HG02798 (cell line): ENCODE data around the gene PPP2R5C.
"Not testable (repeated sequence)": the region's sequence is repeated elsewhere in the genome, so short reads cannot be mapped to it uniquely, and the experiment has no call there.

Experiments used
- ATAC-seq: cut with Tn5 transposase; IDR thresholded peaks from one replicate; pipeline ENCODE4 v1.9.1; 2021; ENCODE audit warnings: mild to moderate bottlenecking; ENCODE audit not compliant: unreplicated experiment, poor library complexity

The PPP2R5C gene

GRCh38 chr14:101959277-101959676, 197.8 kb downstream of the PPP2R5C start:
- ATAC-seq: no peak

GRCh38 chr14:101960225-101960624, 198.7 kb downstream of the PPP2R5C start:
- no peak for ATAC-seq

DNA sequence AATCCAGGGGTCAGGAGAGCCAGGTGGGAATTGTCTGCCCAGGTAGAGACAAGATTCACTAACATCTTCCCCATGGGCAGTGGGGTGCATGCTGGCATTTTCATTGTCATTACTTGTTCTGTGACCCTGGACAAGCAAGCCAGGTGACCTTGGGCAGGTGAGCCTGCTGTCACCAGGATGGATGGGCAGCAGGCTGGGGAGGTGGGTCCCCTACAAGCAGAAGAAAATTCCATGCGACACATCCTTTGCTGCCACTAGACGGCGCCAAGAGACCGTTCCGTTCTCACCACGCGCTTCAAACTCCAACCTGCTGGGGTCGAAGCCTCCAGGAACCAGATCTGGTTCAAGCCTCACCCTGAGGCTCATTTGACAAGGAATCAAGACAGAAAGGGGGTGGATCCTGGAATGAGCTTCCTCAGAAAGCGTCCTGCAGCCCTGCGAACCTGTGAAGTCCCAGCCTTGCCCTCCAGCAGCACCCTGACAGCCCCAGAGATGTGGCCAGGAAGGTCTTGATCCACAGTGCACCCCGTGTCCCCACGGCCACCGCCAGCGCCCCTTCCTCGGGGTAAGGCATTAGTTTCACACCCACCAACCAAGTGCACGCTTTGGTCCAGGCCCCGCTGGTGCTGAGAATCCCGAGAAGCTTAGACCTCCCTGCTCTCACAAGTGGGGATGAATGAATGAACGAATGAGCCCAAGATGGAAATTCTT, 199.7 kb downstream of the PPP2R5C start:
- ATAC-seq: no peak

GRCh38 chr14:101961746-101962502, 200.4 kb downstream of the PPP2R5C start:
- ATAC-seq: no peak

DNA sequence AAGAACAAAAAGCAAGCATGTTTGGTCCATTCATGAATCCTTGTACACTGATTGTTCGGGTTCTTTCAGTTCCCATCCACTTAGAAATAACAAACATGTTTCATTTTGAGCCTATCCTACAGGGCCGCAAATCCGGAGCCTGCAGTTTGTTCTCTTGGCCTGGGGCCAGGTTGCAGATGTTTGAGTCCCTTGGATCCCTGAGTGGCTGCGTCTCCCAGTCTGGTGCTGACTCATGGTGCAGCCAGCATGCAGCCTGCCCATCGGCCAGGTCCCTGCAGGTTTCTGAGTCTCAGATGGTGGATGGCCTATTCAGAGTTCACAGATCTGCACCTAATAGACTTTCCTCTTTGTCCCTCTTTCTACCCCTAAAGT, 201.0 kb downstream of the PPP2R5C start:
- ATAC-seq: no peak

GRCh38 chr14:101963052-101963451, 201.5 kb downstream of the PPP2R5C start:
- ATAC-seq: no peak

DNA sequence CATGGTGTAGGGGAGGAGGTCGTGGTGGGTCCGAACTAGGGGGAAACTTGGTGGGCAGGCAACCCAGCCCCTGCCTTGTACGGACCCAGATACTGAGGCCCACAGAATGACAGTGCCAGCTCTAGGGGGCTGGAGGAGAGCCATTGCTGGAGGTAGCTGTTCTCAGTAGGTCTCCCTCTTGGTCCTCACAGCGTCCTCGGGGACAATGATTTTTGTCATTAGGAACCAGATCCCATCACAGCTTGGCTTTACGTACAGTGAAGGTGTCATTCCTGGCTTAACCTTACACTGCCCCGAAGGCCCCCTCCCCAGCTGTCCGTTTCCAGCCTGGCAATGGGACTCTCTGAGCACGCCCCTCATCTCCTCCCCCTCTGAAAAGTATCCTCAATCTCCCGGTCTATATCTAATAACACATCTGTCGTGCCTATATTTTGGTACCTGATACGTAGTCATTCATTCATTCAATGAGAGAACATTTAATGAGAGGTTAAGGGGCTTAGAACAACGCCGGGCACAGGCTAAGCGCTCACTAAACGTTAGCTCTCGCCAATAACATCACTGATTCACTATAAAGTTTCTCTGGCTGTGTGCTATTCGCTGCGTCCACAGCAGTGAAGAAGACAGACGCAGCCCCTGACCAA, 202.3 kb downstream of the PPP2R5C start:
- no peak for ATAC-seq

GRCh38 chr14:101964297-101965180, 203.0 kb downstream of the PPP2R5C start, which contains the start of gene DYNC1H1:
DYNC1H1 (plus strand) TSS chr14:101964573; CDS start chr14:101964692, 119 bp downstream.
- ATAC-seq: peak; percentile 89

DNA sequence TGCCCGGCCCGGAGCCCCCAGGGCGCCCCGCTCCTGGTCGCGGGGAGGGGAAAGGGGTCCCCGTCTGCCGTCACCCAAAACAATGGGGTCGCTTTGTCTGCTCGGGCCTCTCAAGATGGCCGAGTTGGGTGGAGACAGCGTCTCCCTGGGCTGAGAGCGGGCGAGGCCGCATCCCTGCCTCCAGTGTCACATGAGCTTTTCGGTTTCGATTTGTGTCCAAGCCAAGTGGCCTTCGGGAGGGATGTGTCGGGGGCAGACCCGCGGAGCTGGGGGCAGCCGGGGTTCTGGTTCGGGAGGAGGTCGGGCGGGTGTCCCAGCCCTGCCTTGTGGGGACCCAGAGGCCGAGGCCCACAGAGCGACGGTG, 203.7 kb downstream of the PPP2R5C start:
- ATAC-seq: peak; percentile 32

GRCh38 chr14:101965770-101966722, 204.5 kb downstream of the PPP2R5C start:
- no peak for ATAC-seq

DNA sequence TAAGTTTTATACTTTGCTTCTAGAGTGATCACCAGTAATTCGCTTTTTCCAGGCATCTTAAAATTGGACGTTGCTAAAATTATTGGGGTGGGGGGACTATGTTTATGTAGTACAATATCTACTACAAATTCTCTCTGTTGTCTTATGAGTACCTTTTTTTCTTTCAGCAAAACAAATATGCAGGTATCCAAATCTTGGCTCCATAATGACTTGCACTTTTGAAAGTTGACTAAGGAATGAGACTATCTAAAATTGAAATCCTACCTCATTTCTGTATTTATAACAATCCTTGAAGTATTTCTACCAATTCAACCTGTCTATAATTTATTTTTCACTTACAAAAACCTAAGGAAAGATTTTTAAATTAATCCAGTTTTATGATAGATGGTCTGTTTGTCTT, 205.2 kb downstream of the PPP2R5C start:
- no peak for ATAC-seq

DNA sequence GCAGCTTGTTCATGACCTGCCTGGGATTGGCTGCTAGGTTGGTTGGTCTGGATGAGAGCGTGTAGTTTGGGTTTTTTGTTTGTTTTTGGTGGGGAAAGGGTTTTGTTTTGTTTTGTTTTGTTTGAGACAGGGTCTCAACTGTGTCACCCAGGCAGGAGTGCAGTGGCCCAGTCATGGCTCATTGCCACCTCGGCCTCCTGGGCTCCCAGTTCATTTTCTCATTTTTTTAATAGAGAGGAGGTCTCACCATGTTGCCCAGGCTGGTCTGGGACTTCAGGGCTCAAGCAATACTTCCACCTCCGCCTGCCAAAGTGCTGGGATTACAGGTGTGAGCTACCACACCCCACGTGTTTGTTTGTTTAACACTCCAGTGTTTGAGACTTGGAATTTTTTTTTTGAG, 206.7 kb downstream of the PPP2R5C start:
- ATAC-seq: no peak

DNA sequence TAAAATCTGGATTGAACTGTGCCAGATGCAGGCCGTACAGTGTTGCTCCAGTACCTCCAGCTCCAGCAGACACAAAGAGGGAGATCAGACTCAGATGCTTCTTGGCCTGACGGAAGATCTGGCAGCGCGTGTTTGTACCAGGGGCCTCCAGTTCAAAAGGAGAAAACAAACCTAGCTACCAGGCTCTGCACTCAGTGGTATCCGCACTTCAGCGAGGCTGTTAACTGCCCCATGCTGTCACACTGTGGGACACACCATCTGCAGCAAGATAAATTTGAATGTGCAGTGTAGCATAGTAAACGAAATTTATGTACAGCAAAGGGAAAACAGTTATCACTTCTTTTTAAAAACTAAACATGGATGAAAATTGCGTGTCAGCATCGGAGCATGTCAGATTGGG, 208.0 kb downstream of the PPP2R5C start:
- ATAC-seq: no peak

DNA sequence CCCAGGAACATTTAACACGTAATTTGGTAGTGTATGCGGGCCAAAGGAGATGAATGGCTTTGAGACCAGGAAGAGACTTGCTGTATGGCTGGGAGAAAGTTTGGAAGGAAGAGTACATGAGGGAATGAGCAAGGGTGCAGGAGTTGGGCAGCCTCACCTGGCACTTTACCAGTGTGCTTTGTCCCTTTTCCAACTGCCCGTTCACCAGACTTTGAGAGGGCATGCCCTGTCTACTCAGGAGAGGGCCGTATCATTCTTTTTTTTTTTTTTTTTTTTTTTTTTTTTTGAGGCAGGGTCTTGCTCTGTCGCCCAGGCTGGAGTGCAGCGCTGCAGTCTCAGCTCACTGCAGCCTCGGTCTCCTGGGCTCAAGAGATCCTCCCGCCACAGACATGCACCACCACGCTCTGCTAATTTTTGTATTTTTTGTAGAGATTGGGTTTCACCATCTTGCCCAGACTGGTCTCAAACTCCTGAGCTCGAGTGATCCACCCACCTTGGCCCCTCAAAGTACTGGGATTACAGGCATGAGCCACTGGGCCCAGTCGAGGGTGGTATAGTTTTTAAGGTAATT, 209.4 kb downstream of the PPP2R5C start:
- ATAC-seq: no peak

DNA sequence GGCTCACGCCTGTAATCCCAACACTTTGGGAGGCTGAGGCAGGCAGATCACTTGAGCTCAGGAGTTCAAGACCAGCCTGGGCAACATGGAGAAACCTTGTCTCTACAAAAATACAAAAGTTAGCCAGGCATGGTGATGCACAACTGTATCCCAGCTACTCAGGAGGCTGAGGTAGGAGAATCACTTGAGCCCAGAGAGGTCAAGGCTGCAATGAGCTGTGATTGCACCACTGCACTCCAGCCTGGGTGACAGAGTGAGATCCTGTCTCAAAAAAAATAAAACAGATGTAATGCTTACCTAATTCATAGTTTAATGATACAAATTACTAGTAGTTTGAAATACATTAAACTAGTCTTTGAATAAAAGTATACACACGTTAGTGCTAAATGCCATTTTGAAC, 209.9 kb downstream of the PPP2R5C start:
- not testable (repeated sequence) for ATAC-seq

DNA sequence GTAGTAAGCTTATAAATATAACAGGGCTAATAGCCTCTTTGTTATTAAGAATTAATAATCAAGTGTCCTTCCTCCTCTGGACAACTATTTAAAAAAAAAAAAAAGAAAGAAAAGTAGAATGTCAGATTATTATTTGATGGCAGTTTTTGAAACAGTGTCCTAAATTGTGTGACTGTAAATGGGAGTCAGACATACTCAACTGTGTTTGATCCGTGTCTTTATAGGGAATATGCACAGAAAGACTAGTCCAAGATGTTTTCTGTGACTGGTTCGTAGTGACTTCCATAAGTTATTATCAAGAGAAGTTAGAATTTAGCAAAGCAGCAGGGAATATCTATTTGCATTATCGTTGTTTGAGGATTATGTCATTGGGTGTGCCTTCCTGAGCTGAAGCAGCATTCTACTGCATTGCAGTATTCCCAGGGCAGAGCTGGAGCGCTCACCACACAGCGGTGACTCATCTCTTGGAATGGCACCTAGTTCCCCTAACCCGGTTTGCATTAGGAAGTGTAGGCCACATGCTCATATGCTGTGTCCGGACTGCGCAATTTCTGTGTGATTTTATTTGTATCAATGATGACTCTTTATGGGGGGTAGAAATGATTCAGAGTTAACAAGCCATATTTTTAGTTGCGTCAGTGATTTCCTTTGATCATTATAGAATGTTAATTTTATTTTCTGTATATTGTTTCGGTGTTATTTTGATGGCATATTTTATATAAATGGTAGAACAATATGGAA, 210.8 kb downstream of the PPP2R5C start:
- ATAC-seq: no peak

DNA sequence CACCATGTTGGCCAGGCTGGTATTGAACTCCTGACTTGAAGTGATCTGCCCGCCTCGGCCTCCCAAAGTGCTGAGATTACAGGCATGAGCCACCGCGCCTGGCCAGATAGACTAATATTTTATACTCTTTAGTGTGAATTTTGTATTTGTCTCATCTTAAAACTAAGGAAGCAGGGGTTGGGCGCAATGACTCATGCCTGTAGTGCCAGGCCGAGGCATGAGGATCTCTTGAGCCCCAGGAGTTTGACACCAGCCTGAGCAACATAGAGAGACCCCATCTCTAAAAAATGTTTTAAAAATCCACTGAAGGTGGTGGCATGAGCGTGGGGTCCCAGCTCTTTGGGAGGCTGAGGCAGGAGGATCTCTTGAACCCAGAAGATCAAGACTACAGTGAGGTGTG, 211.8 kb downstream of the PPP2R5C start:
- ATAC-seq: no peak

- no peak for ATAC-seq
Observed at GRCh38 chr14:101975231-101975630, 213.7 kb downstream of the PPP2R5C start.
